HepG2 (cell line): ENCODE data around the gene UNC13D. TPM values are rescaled to one million over a fixed set of nuclear protein-coding genes. Genes with fewer than 3 reads are reported as not detected.

Experiments used
- ASH2L ChIP-seq: fragments of 300-600, 200-600 bp; sonication (generic); IDR thresholded peaks from 2 replicates; pipeline ENCODE4 v1.7.0; 2017; ENCODE audit warnings: low read depth, mild to moderate bottlenecking, moderate library complexity, mixed read lengths, low read length; ENCODE audit not compliant: insufficient read length
- ATM ChIP-seq: fragments of 450-650 bp; IDR thresholded peaks from 2 replicates; pipeline ENCODE4 v1.7.1; 2017; ENCODE audit warnings: mild to moderate bottlenecking, borderline replicate concordance
- ATRX ChIP-seq: sonication (generic); formaldehyde crosslinking; IDR thresholded peaks from 2 replicates; pipeline ENCODE4 v1.4.0; 2020; ENCODE audit warnings: missing genetic modification reagents, borderline replicate concordance
- BCL6 ChIP-seq: IDR thresholded peaks from 2 replicates; pipeline ENCODE4 v1.6.1; 2016; ENCODE audit warnings: missing genetic modification reagents, missing compliant biosample characterization
- ELF3 ChIP-seq: IDR thresholded peaks from 2 replicates; pipeline ENCODE4 v1.6.1; 2016; ENCODE audit warnings: missing genetic modification reagents, missing compliant biosample characterization
- HMGA1 ChIP-seq: sonication (generic); formaldehyde crosslinking; conservative IDR thresholded peaks from 2 replicates; pipeline ENCODE4 v1.4.0; 2020; ENCODE audit warnings: missing genetic modification reagents
- HNF1A ChIP-seq, 2 experiments: sonication (generic) in 1 of 2; formaldehyde crosslinking in 1 of 2; IDR thresholded peaks; 2 replicates each; pipeline versions ENCODE4 v1.4.0 to v1.6.1; 2016 to 2020; ENCODE audit warnings: borderline replicate concordance in 1 of 2, low read depth in 1 of 2, mild to moderate bottlenecking in 1 of 2, missing genetic modification reagents in 1 of 2
- JUN ChIP-seq: sonication (generic); formaldehyde crosslinking; IDR thresholded peaks from 2 replicates; pipeline ENCODE4 v1.4.0; 2020; ENCODE audit warnings: mild to moderate bottlenecking, missing genetic modification reagents
- LRRFIP1 ChIP-seq: sonication (generic); formaldehyde crosslinking; conservative IDR thresholded peaks from 2 replicates; pipeline ENCODE4 v1.4.0; 2020; ENCODE audit warnings: missing genetic modification reagents
- NFE2 ChIP-seq: sonication (generic); formaldehyde crosslinking; IDR thresholded peaks from 2 replicates; pipeline ENCODE4 v1.4.0; 2020; ENCODE audit warnings: missing genetic modification reagents
- TFE3 ChIP-seq: IDR thresholded peaks from 2 replicates; pipeline ENCODE4 v1.6.1; 2016
- ZBTB4 ChIP-seq: sonication (generic); formaldehyde crosslinking; IDR thresholded peaks from 2 replicates; pipeline ENCODE4 v1.4.0; 2020; ENCODE audit warnings: missing genetic modification reagents, mild to moderate bottlenecking, borderline replicate concordance
- ZNF124 ChIP-seq: sonication (generic); formaldehyde crosslinking; IDR thresholded peaks from 2 replicates; pipeline ENCODE4 v1.4.0; 2020; ENCODE audit warnings: missing genetic modification reagents
- ZNF20 ChIP-seq: sonication (generic); formaldehyde crosslinking; IDR thresholded peaks from 2 replicates; pipeline ENCODE4 v1.4.0; 2020; ENCODE audit warnings: mild to moderate bottlenecking, moderate library complexity, missing genetic modification reagents
- ZNF30 ChIP-seq: sonication (generic); formaldehyde crosslinking; IDR thresholded peaks from 2 replicates; pipeline ENCODE4 v1.5.0; 2020; ENCODE audit warnings: mild to moderate bottlenecking, missing genetic modification reagents
- ZNF619 ChIP-seq: sonication (generic); formaldehyde crosslinking; IDR thresholded peaks from 2 replicates; pipeline ENCODE4 v1.4.0; 2020; ENCODE audit warnings: mild to moderate bottlenecking, missing genetic modification reagents
- ZSCAN9 ChIP-seq: IDR thresholded peaks from 2 replicates; pipeline ENCODE4 v1.6.1; 2016; ENCODE audit warnings: borderline replicate concordance
- polyA plus RNA-seq, 8 experiments: library from polyadenylated mRNA; depleted of rRNA in 3 of 8; stranded (reverse) in 7 of 8; unstranded in 1 of 8; fragments of >200 nt; fragmentation: Illumina TruSeq in 4 of 8; extraction: Trizol in 4 of 8; gene quantifications; 2 replicates each; pipeline versions ENCODE4 v1.2.1 to v1.2.3, GENCODE V29; 2011 to 2016; ENCODE audit warnings: low read depth in 4 of 8, missing spikeins in 1 of 8, mixed read lengths in 1 of 8; ENCODE audit not compliant: insufficient read depth in 1 of 8
- total RNA-seq, 5 experiments: library from RNA; depleted of rRNA; stranded (reverse); fragments of >200 nt; fragmentation: Illumina TruSeq; extraction: Trizol; gene quantifications; 2 replicates each; pipeline ENCODE4 v1.2.3, GENCODE V29; 2016; ENCODE audit warnings: low read depth in 1 of 5

Gene UNC13D
- total and polyA plus RNA-seq, 2 of the 13 experiments (the other 11 are each of a cell fraction or from before 2014, with no cell fraction given), result 29.7 to 42.7 TPM

- TF ChIP-seq HNF1A (IDR thresholded peaks at IDR 0.05; ENCODE audit: low read depth), result no peak
- TF ChIP-seq HNF1A (CRISPR knock-in tag; IDR thresholded peaks at IDR 0.05; ENCODE audit: borderline replicate concordance), result peak; percentile 62; the same call in 1 of the 2 replicates
- TF ChIP-seq ATM, result no peak
- no peak; the same call in 1 of the 2 replicates for TF ChIP-seq ZNF124
- TF ChIP-seq ZNF20 (CRISPR knock-in tag), result 0 out of 2 replicates have a peak, but pooled peaks have one; percentile 6
- no peak for TF ChIP-seq HMGA1
- TF ChIP-seq BCL6 (CRISPR knock-in tag), result no peak
- TF ChIP-seq JUN, result no peak; the same call in none of the 2 replicates
- TF ChIP-seq ATRX (CRISPR knock-in tag), result peak; percentile 40; the same call in 1 of the 2 replicates
- no peak for TF ChIP-seq NFE2 (CRISPR knock-in tag)
- peak; percentile 92 for TF ChIP-seq ZNF30
- peak; percentile 91 for TF ChIP-seq TFE3 (CRISPR knock-in tag)
- TF ChIP-seq LRRFIP1 (CRISPR knock-in tag), result 0 out of 2 replicates have a peak, but pooled peaks have one; percentile 24
- no peak; the same call in 1 of the 2 replicates for TF ChIP-seq ZNF619
- TF ChIP-seq ZSCAN9 (CRISPR knock-in tag), result peak; percentile 76
- no peak for TF ChIP-seq ZBTB4 (CRISPR knock-in tag)
- TF ChIP-seq ASH2L, result peak; percentile 85
- TF ChIP-seq ELF3 (CRISPR knock-in tag), result peak; percentile 59
These were observed 59.0 kb downstream of the UNC13D start (continued) for GRCh38 chr17:75785016-75785890.
